ES-I3 (cell line): ENCODE data around the gene ITFG2.

Source experiments
- H3K36me3 ChIP-seq: 2 replicates; pipeline ENCODE4 v1.6.1; 2013; ENCODE audit warnings: mild to moderate bottlenecking, low read length, control low read depth, moderate library complexity; ENCODE audit not compliant: insufficient read depth
- H3K4me1 ChIP-seq: 2 replicates; pipeline ENCODE4 v1.6.1; 2013; ENCODE audit warnings: mild to moderate bottlenecking, control low read depth, low read length; ENCODE audit not compliant: insufficient read depth
- H3K9ac ChIP-seq: 2 replicates; pipeline ENCODE4 v1.6.1; 2013; ENCODE audit warnings: low read depth, mild to moderate bottlenecking, low read length, moderate library complexity
- H3K9me3 ChIP-seq: 2 replicates; pipeline ENCODE4 v1.6.1; 2013; ENCODE audit warnings: mild to moderate bottlenecking, low read length, moderate library complexity; ENCODE audit not compliant: control insufficient read depth, insufficient read depth

Gene ITFG2

GRCh38 chr12:2804393-2805142 is 7.9 kb upstream of the ITFG2 start:
- Histone ChIP-seq H3K9ac (no peak overlapping the region), H3K4me1 (no peaks in the 10 kb centered on the region), H3K9me3 (no peaks in the 10 kb centered on the region), H3K36me3 (peaks cover 19% of the 10 kb centered on the region)

GRCh38 chr12:2805143-2805520 is 7.3 kb upstream of the ITFG2 start:
- Histone ChIP-seq H3K4me1 (no peaks in the 10 kb centered on the region), H3K9ac (no peak overlapping the region), H3K9me3 (no peaks in the 10 kb centered on the region), H3K36me3 (peaks cover 19% of the 10 kb centered on the region)

- H3K9me3 ChIP-seq: no peaks in the 10 kb centered on the region
- H3K36me3 ChIP-seq: peaks cover 8% of the 10 kb centered on the region
- H3K4me1 ChIP-seq: no peaks in the 10 kb centered on the region
- H3K9ac ChIP-seq: no peak overlapping the region
These were observed 5.8 kb upstream of the ITFG2 start for GRCh38 chr12:2806700-2807099.

GRCh38 chr12:2811801-2812200 is 667 bp upstream of the ITFG2 start:
- H3K9ac ChIP-seq: no peak overlapping the region
- H3K4me1 ChIP-seq: no peaks in the 10 kb centered on the region

DNA sequence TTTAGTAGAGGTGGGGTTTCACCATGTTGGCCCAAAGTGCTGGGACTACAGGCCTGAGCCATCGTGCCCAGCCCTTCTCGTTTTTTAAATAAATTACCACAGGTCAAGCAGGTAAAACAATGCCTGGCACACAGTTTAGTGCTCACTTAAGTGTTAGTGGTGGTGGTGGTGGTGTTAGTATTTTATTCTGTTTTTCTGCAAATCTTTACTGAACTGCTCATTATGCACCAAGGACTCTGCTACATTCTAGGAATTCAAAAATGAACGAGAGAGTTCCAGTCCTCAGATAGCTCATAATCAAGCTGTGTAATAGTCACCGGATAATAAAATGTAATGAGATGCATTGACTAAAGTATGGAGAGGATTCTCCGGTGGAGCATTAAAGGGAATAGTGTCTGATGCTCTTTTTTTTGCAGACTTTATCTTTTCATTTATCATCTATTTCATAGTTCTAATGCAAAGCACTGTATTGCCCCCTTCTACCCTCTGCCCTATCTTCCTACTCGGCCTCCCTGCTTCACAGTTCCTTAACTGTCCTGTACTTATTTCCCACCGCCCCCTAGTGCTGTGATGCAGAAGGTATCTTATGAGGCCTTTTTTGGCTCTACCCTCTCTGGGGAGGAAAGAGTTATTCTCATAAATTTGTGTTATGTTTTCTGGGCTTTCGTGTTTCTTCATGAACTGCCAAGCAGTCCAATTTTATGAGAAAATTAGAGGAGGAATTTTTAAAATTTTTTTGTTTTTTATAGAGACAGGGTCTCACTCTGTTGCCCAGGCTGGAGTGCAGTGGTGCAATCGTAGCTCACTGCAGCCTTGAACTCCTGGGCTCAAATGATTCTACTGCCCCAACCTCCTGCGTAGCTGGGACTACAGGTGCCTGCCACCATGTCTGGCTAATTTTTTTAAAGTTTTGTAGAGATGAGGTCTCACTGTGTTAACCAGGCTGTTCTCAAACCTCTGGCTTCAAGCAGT is 1.0 kb downstream of the ITFG2 start:
- Histone ChIP-seq H3K36me3 (peaks cover 6% of the 10 kb centered on the region), H3K9ac (peak overlapping the region; percentile 95), H3K4me1 (no peaks in the 10 kb centered on the region), H3K9me3 (no peaks in the 10 kb centered on the region)

More at GRCh38 chr12:2811801-2812200, 667 bp upstream of the ITFG2 start:
- Histone ChIP-seq H3K36me3 (peaks cover 4% of the 10 kb centered on the region; the same call in 1 of the 2 replicates), H3K9me3 (no peaks in the 10 kb centered on the region)

DNA sequence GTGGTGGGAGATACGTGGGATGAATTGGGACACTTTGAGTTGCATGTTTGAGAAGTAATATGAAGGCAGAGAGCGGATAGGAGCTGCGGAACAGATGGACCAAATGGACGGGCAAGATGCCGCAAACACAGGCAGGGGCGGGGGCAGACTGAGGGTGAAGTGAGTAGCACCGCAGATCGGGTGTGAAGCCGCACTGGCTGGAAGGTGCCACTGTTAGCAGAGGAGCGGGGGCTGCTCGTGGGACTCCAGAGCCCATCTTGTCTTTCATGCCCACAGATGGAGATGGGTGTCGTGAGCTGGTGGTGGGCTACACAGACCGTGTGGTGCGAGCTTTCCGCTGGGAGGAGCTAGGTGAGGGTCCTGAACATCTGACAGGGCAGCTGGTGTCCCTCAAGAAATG is 7.3 kb downstream of the ITFG2 start:
- Histone ChIP-seq H3K9ac (no peak overlapping the region), H3K9me3 (no peaks in the 10 kb centered on the region), H3K4me1 (peaks cover 8% of the 10 kb centered on the region; the same call in 1 of the 2 replicates), H3K36me3 (peaks cover 24% of the 10 kb centered on the region)

GRCh38 chr12:2820432-2820831 is 8.0 kb downstream of the ITFG2 start:
- H3K36me3 ChIP-seq: peaks cover 24% of the 10 kb centered on the region
- peaks cover 13% of the 10 kb centered on the region for H3K4me1 ChIP-seq

DNA sequence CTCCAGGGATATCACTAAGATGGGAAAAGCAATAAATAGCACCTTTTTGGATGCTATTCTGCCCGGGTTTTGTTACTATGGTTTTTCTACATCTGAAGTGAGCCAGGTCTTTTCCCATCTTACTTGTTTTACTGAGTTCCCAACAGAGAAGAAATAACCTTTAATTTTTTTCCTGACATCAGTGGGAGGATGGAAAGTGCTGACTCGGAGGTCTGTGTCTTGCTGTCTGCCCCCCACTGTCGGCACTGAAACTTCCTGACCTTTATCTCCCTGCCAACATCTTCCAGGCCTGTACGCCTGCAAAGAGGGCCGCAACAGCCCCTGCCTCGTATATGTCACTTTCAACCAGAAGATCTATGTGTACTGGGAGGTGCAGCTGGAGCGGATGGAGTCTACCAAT is 11.0 kb downstream of the ITFG2 start:
- Histone ChIP-seq H3K36me3 (peaks cover 25% of the 10 kb centered on the region), H3K9ac (no peak overlapping the region), H3K9me3 (no peaks in the 10 kb centered on the region), H3K4me1 (peaks cover 22% of the 10 kb centered on the region)

More at GRCh38 chr12:2820432-2820831, 8.0 kb downstream of the ITFG2 start:
- Histone ChIP-seq H3K9me3 (no peaks in the 10 kb centered on the region), H3K9ac (no peak overlapping the region)

- Histone ChIP-seq H3K9me3 (no peaks in the 10 kb centered on the region), H3K9ac (no peak overlapping the region), H3K4me1 (peaks cover 22% of the 10 kb centered on the region), H3K36me3 (peaks cover 25% of the 10 kb centered on the region)
These were observed 12.1 kb downstream of the ITFG2 start for GRCh38 chr12:2824541-2824940.

GRCh38 chr12:2825132-2825531 is 12.7 kb downstream of the ITFG2 start:
- Histone ChIP-seq H3K4me1 (peaks cover 22% of the 10 kb centered on the region), H3K36me3 (peaks cover 25% of the 10 kb centered on the region), H3K9me3 (no peaks in the 10 kb centered on the region), H3K9ac (no peak overlapping the region)

- H3K9me3 ChIP-seq: no peaks in the 10 kb centered on the region
- H3K9ac ChIP-seq: no peak overlapping the region
- peaks cover 25% of the 10 kb centered on the region for H3K36me3 ChIP-seq
- peaks cover 22% of the 10 kb centered on the region for H3K4me1 ChIP-seq
These were observed 13.6 kb downstream of the ITFG2 start for GRCh38 chr12:2826036-2826435.

- no peaks in the 10 kb centered on the region for H3K9me3 ChIP-seq
- H3K36me3 ChIP-seq: peaks cover 25% of the 10 kb centered on the region
- H3K9ac ChIP-seq: no peak overlapping the region
- H3K4me1 ChIP-seq: peaks cover 22% of the 10 kb centered on the region
These were observed 14.4 kb downstream of the ITFG2 start for GRCh38 chr12:2826721-2827515.

- Histone ChIP-seq H3K36me3 (peaks cover 9% of the 10 kb centered on the region), H3K9me3 (no peaks in the 10 kb centered on the region), H3K4me1 (peaks cover 25% of the 10 kb centered on the region), H3K9ac (no peak overlapping the region)
These were observed 16.8 kb downstream of the ITFG2 start for GRCh38 chr12:2829275-2829674.

DNA sequence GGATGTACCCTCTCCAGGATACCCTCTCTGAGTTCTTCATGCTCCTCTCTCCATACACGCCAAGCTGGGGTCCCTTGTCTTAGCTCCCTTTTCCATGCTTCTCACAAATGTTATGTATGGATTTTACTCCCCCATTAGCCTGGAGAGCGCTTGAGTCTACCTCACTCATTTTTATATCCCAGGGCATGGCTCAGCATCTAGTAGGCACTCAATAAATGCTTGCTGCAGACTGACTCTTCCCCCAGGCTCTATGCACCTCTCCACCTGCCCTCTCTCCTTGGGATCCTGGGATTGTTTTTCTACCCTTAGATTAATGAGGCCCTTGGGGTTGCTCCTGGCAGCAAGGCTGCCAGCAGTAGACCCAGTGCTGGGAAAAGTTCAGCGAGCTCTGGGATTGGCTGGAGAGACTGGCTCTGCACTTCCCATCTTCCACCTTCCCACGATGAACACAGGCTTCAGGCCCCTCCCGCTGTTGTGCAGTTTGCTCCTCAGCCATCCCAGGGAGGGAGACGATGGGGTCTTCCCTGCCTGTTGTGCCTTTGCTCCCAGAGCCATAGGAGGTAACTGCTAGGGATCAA is 20.2 kb downstream of the ITFG2 start:
- H3K9ac ChIP-seq: no peak overlapping the region
- H3K9me3 ChIP-seq: no peaks in the 10 kb centered on the region
- H3K36me3 ChIP-seq: no peaks in the 10 kb centered on the region
- H3K4me1 ChIP-seq: peaks cover 15% of the 10 kb centered on the region; the same call in 1 of the 2 replicates
